Measurements from ENCODE around the gene STRN3.

STRN3 gene

DNA sequence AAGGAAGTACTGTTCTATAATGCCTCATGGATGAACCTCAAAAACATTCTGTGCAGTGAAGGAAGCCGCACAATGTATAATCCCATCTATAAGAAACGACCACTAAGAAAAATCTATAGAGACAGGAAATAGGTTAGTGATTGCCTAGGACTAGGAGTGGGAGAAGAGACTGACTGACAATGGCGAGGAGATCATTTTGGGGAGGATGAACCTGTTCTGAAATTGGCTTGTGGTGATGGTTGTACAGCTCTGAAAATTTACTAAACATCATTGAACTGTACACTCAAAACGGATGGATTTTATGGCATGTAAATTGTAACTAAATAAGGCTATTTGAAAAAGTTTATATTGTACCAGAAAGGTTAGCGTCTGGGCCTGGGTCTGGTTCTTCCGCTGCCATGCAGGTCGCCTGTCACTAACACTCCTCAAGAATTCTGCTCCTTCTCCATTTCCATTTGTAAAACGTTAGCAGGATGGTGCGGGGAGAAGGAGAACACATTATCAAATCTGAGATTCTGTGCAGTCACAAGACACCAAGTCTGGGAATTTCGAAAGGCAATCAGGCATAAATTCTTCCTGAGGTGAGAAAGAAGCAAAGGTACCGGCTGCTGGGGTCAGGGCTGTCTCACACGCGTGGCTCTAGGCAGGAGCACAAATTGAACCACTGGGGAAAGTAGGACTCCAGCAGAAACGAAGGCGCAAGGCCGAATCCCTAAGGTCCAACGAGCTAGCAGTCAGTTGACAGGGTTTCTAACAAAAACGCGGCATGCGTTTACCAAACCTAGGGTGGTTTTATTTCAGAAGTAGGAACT, 152.7 kb downstream of the STRN3 start:
- DNase-seq (ENCODE audit: low read depth in 2 of 2): no peak

DNA sequence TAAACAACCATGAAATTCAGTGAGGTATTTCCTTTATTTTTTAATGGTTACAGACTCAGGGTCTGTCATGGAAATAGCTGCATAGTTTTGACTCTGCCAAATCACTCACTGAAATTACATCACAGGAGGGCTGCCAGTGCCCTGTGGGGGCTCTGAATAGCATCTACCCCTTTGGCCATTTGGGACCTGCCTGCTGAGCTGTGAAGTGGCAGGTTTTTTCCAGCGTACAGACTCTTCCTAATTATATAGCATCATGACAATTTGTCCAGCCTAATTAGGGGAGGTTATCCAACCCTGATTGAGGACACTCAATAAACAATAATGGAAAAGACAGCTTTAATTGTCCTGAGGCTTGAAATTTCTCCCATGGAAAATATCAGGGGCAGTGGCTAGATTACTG, 153.6 kb downstream of the STRN3 start:
- no peak for DNase-seq (ENCODE audit: low read depth in 2 of 2)

- DNase-seq (ENCODE audit: low read depth in 2 of 2): no peak
Observed at GRCh38 chr14:30869551-30870155, 156.5 kb downstream of the STRN3 start.

DNA sequence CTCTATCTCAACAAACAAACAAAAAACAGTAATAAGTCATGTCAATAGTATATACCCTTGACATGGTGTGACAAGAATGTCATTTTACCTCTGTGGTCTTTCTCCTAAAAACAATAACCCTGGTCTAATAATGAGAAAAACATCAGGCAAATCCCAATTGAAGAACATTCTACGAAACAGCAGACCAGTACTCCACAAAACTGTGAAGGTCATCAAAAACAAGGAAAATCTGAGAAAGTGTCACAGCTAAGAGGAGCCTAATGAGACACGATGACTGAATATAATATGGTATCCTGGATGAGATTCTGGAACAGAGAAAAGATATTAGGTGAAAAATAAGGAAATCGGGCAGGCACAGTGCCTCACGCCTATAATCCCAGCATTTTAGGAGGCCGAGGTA, 157.4 kb downstream of the STRN3 start:
- no peak for DNase-seq (ENCODE audit: low read depth in 2 of 2)

DNA sequence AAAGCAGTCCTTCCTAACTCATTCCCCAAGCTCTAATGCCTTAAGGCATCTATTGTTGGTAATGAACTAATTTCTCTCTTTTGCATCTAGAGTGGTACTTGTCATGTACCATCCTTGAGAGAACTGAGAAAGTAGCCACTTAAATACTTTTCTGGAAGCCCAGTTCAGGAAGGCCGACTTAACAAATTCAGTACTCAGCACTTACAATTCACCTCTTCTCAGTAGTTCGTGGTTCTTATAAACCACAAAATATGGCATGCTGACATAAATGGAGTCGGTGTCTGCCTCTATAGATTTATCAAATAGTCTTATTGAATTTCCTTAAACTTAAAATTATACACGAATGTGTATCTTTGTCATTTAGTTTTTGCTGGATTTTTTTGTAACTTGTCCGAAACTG, 161.2 kb downstream of the STRN3 start:
- DNase-seq (ENCODE audit: low read depth in 2 of 2): no peak

DNA sequence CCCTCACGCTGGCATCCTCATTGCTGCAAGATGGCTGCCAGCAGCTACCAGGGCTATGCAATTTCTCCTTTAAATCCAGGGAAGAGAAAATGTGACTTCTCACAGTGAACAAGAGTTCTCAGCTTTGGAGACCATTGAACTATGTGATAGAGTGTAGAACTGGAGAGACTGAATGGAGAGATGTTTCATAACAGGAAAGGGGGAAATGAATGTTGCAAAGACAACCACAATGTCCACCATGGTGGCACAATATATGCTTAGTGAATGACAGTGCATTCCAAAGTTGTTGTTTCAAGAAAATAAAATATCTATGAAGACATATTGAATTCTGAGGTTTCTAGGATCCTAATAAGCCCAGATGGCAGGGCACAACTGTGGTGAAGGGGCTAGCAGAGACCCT, 165.0 kb downstream of the STRN3 start:
- no peak for DNase-seq (ENCODE audit: low read depth in 2 of 2)

DNA sequence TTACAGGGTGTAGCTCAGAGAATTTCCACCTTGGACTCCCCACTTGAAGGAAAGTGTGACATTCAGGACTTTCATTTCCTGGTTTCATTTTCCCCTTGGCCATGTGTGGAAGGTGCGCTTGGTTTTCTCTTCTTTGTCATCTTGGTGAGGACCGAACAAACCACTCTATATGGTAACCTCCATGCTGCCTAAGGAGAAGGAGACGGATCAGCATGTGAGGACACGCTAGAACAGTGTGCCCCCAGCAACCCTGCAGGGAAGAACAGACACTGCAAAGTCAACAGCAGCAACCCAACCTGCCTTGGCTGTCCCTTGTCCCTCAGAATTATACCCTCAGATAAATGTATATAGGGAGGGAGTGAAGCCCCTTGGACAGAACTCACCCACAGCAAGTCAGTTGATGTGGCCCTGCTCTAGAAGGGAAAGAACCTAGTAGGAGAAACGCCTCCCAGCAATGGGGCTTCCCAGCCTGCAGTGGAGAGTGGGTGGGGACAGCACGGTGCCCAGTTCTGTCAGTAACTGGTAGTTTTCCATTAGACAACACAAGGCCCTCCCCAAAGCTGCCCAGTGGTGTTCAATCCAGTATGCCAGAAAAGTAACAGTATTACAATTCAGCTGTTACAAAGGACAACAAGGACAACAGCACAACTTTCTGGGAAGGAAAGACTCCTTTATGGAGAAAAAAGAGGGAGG, 170.7 kb downstream of the STRN3 start:
- DNase-seq (ENCODE audit: low read depth in 2 of 2): no peak

GRCh38 chr14:30854492-30854891, 171.7 kb downstream of the STRN3 start:
- no peak for DNase-seq (ENCODE audit: low read depth in 2 of 2)

GRCh38 chr14:30853946-30854345, 172.2 kb downstream of the STRN3 start:
- DNase-seq (ENCODE audit: low read depth in 2 of 2): no peak

- DNase-seq (ENCODE audit: low read depth in 2 of 2): no peak
Observed at GRCh38 chr14:30849983-30850382, 176.2 kb downstream of the STRN3 start.

DNA sequence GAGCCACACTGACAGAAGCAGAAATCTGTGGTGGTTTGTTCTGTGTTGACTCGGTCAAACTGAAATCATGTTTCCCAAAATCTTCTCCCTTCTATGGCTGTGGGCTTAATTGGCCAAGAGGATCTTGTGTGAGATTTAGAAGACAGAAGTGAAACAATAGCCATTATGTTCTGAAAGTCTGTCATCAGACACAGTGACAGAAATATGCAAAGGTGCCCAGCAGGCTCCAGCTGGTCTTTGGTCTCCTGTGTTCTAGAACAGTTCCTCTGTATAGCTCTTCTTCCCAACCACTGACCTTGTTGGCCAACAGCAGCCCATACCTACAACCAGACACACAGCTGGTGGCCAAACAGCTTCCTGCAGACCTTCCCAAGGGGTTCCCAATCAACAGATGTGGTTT, 176.8 kb downstream of the STRN3 start:
- no peak for DNase-seq (ENCODE audit: low read depth in 2 of 2)

GRCh38 chr14:30848449-30849240, 177.5 kb downstream of the STRN3 start:
- DNase-seq (ENCODE audit: low read depth in 2 of 2): no peak
